NCI-H146 treated with DMSO at 0.1 percent for 48 hours (cell line): ENCODE measurements around the gene TAF6.

Experiments used
- DNase-seq: peaks from one replicate; lab custom pipeline; 2025; ENCODE audit not compliant: unreplicated experiment; lab: John Stamatoyannopoulos, UW

The TAF6 gene

DNA sequence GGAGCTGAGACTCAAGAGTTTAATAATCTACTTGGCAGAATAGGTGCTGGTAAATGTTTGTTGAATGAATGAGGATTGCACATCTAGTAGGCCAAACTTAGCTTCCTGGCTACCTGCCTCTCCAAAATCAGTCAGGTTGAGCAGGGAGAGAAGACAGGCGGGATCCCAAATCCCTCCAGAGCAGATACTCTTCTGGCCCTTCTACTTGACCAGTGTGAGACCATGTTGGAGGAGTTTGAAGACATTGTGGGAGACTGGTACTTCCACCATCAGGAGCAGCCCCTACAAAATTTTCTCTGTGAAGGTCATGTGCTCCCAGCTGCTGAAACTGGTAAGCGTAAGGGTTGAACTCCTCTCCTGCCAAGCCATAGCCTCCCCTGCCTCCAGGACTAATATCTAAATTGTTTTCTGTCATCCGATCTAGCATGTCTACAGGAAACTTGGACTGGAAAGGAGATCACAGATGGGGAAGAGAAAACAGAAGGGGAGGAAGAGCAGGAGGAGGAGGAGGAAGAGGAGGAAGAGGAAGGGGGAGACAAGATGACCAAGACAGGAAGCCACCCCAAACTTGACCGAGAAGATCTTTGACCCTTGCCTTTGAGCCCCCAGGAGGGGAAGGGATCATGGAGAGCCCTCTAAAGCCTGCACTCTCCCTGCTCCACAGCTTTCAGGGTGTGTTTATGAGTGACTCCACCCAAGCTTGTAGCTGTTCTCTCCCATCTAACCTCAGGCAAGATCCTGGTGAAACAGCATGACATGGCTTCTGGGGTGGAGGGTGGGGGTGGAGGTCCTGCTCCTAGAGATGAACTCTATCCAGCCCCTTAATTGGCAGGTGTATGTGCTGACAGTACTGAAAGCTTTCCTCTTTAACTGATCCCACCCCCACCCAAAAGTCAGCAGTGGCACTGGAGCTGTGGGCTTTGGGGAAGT lies 5.4 kb upstream of the TAF6 start:
- no peak for DNase-seq

GRCh38 chr7:100122568-100122967 lies 3.4 kb upstream of the TAF6 start:
- no peak for DNase-seq

DNA sequence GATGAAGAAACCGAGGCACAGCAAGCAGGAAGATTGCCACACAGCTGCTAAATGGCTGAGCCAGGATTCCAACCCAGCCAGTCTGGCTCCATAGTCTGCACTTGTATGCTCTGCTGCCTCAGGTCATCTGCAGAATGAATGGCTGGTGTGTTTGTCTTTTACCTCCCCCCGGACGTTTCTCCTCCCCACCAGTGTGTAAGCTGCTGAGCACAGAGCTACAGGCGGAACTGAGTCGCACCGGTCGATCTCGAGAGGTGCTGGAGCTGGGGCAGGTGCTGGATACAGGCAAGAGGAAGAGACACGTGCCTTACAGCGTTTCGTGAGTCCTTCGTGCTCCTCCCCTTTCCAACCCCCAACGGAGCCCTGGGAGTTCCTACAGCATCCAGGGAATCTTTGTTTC lies 2.9 kb upstream of the TAF6 start:
- no peak for DNase-seq

DNA sequence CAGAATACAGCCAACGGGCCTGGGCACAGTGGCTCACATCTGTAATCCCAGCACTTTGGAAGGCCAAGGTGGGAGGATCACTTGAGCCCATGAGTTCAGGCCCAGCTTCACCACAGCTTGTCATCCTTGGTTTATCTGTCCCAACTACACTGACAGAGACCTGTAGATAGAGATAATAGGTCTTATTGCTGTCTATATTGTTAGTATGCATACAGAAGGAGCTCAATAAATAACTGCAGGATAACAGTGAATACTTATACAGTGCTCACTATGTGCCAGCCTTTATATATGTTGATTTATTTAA lies 1.5 kb upstream of the TAF6 start:
- no peak for DNase-seq

GRCh38 chr7:100119970-100120732 lies 993 bp upstream of the TAF6 start:
- no peak for DNase-seq

GRCh38 chr7:100118388-100119071 lies 628 bp downstream of the TAF6 start:
- no peak for DNase-seq

DNA sequence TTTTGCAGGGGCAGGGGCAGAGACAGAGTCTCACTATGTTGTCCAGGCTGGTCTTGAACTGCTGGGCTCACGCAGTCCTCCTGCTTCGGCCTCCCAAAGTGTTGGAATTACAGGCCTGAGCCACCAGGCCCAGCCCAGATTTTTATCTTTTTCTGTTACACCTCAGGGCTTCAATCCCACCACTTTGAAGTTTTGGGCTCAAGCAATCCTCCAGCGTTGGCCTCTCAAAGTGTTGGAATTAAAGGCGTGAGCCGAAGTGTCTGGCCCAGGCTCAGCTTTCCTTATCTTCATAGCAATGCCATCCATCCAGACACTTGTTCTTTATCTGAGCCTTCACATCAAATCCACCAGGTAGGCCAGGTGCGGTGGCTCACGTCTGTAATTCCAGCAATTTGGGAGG lies 4.1 kb downstream of the TAF6 start:
- no peak for DNase-seq

- DNase-seq, result no peak
These were observed 7.2 kb downstream of the TAF6 start for GRCh38 chr7:100111914-100112313.

GRCh38 chr7:100111156-100111555 lies 8.0 kb downstream of the TAF6 start:
- DNase-seq, result no peak

DNA sequence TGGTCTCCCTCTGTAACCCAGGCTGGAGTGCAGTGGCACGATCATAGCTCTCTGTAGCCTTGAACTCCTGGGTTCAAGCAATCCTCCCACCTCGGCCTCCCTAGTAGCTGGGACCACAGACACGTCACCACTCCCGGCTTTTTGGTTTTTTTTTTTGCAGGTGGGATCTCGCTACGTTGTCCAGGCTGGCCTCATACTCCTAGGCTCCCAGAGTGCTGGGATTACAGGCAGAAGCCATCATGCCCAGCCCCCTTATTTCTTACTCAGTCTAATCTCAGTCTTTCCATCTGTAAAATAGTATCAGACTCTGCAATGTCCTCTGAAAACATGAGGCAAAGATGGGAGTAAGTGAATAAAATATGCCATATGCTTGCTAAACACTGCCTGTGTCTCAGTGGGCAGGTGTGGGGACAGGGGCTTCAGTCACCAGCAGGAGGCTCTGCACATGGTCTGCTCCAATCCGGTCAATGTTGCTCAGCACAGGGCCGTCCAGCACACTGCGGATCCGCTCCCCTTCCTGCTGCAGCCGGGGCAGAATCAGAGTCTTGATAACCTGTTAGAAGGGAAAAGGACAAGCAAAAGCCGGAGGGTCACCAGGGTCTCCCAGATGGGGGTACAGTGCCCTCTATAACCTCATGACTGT lies 9.5 kb downstream of the TAF6 start:
- DNase-seq, result no peak

- no peak for DNase-seq
These were observed 11.3 kb downstream of the TAF6 start for GRCh38 chr7:100107890-100108289.

DNA sequence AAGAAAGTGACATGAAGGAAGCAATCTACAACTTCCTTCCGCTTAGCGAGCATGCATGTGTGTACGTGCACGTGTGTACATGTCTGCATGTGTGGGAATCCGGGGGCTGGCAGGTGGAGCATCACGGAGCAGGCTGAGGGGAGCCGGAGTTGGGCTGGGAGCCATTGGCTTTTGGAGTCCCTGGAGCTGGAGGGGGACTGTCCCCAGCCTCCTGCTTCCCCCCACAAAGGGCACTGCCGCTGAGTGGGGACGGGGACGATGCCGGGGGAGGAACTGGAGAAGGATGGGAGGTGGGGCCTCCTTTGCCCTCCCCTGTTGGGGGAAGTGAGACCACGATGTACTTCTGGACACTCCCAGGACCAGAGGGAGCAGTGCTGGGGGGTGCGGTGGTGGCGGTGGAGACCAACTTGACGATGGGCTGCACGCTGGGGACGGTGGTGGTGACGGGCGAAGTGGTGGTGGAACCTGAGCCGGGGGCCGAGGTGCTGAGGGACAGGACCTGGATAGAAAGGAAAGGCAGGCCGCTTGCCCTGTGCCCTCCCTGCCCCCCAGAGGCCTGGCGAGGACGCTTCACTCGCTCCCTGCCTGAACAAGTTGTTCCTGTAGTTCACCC lies 11.9 kb downstream of the TAF6 start:
- DNase-seq, result no peak

GRCh38 chr7:100106633-100107032 lies 12.5 kb downstream of the TAF6 start:
- no peak for DNase-seq

DNA sequence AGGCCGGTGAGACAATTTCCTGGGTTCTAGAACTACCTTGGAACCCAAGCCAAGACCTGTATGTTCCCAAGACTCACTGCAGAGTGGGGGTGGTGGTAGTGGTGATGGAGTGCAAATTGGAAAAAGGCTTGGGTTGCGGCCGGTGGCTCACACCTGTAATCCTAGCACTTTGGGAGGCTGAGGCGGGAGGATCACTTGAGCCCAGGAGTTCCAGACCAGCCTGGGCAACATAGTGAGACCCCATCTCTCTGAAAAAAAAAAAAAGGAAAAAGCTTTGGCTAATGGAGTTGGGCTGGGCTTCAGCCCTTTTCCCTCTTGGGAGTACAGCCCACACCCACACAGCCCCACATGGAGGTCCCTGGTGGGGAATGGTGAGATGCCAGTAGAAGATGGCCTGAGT lies 13.6 kb downstream of the TAF6 start:
- no peak for DNase-seq

DNA sequence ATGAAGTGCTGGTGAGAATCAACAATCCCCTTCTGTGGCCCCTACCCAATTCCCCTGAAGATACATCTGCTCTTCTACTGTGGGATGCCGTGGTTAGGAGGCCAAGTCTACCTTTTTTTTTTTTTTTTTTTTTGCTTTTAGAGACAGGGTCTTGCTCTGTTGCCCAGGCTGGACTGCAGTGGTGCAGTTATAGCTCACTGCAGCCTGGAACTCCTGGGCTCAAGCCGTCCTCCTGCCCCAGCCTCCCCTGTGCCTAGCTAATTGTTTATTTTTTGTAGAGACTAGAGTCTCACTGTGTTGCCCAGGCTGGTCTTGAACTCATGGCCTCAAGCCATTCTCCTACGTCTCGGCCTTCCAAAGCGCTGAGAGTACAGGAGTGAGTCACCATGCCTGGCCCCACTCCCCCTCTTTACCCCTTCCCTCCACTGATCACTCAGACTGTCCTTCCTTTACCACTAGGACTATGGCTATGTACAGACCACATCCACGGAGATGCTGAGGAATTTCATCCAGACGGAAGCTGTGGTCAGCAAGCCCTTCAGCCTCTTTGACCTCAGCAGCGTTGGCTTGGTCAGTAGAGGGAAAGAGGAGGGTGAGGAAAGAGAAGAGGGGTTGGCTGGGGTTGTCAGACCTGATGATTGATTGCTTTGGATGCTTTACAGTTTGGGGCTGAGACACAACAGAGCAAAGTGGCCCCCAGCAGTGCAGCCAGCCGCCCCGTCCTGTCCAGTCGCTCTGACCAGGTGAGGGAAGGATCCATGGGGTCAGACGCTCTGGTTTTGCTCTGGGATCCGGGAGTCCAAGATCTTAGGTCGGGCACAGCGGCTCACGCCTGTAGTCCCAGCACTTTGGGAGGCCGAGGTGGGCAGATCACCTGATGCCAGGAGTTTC lies 16.0 kb downstream of the TAF6 start:
- no peak for DNase-seq

DNA sequence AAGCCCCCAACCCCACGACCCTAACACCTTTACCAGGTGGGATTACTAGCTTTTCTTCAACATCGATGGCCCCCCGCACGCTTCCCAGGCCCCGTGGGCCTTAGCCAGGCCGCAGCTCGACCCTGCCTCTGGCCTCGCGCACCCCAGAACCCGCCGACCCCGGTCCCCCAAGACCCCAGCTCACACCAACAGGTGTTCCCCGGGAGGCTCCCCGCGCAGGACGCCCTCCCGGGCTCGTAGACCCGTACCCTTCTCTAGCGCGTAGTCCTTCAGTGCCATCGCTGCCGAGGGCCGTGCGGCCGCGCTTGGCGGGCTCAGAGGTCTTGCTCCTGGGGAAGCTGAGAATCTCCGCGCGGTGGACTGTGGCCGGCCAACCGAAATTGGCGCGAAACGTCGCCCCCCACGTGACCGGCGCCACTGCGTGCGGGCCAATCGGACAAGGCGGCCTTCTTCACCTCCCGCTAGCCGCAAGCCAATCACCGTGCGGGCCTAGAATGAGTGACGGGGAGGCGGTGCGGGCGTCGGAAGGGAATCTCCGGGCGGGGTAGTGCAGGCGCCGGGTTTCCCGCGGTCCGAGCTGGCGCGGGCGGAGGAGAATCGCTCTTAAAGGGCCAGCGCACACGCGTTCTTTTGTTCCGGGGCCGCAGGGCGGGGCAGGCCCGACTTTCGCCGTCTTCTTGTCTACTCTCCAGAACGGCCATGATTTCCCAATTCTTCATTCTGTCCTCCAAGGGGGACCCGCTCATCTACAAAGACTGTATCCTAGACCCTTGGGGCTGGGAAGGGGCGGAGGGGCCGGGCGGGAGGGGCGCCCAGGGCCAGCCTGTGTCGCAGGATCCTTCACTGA lies 17.9 kb downstream of the TAF6 start, which contains the start of the genes AP4M1 and MCM7:
TSS of gene AP4M1 (plus strand) at position 628 of the 847 bp plus-strand sequence. CDS start at position 700, 72 bp downstream.
TSS of gene MCM7 (minus strand) at position 382 of the 847 bp plus-strand sequence. CDS start at position 279, 103 bp downstream.
- DNase-seq, result peak; percentile 96

- DNase-seq, result peak; percentile 86
These were observed 18.6 kb downstream of the TAF6 start for GRCh38 chr7:100100420-100101015.

DNA sequence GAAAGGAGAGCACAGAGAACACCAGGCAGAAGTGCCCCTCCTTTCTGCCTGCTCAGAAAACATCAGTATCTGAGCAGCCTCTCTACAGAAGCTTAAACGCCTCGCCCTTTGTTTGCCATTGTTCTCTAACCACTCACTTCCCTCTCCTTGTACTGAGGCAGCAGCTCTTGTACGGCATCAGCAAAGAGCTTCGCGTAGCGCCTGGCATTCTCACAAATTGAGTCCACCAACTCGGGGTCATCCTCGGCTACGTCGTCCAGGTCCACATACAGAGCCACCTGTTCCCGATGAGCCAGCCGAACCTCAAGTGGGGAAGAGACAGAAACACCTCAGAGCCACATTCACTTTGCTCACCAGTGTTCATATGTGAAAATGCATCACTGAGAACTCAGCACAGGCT lies 19.7 kb downstream of the TAF6 start:
- no peak for DNase-seq
